RWPE2 (cell line): ENCODE measurements around the gene OPTC.

Experiments used
- ATAC-seq: fragments of 200-7000 bp; cut with Tn5 transposase; 3 replicates; pipeline ENCODE4 v1.9.1; 2021; ENCODE audit warnings: low read depth
- DNase-seq: peaks from one replicate; pipeline ENCODE4 v3.0.0-alpha.2; 2020; ENCODE audit warnings: low spot score
- H3K27ac ChIP-seq: fragments of 450-650 bp; 2 replicates; pipeline ENCODE4 v1.5.1; 2017; ENCODE audit warnings: mild to moderate bottlenecking; ENCODE audit not compliant: poor library complexity, severe bottlenecking
- H3K27me3 ChIP-seq: fragments of 250-450 bp; sonication (Bioruptor Pico); 2 replicates; pipeline ENCODE4 v1.5.1; 2021; ENCODE audit warnings: mild to moderate bottlenecking, moderate library complexity; ENCODE audit not compliant: insufficient read depth, poor library complexity, severe bottlenecking
- H3K36me3 ChIP-seq: fragments of 250-450 bp; sonication (Bioruptor Pico); 2 replicates; pipeline ENCODE4 v1.5.1; 2020; ENCODE audit warnings: low read depth, mild to moderate bottlenecking, moderate library complexity
- H3K4me1 ChIP-seq: fragments of 250-450 bp; sonication (Bioruptor Pico); 2 replicates; pipeline ENCODE4 v1.5.1; 2021; ENCODE audit warnings: mild to moderate bottlenecking, moderate library complexity; ENCODE audit not compliant: insufficient read depth, poor library complexity, severe bottlenecking
- H3K4me3 ChIP-seq: fragments of 250-450 bp; sonication (Bioruptor Pico); 2 replicates; pipeline ENCODE4 v1.5.1; 2021; ENCODE audit warnings: mild to moderate bottlenecking, moderate library complexity; ENCODE audit not compliant: severe bottlenecking
- H3K9me3 ChIP-seq: fragments of 250-450 bp; sonication (Bioruptor Pico); 2 replicates; pipeline ENCODE4 v1.5.1; 2021; ENCODE audit warnings: mild to moderate bottlenecking, moderate library complexity; ENCODE audit not compliant: severe bottlenecking
- CTCF ChIP-seq: fragments of 450-650 bp; IDR thresholded peaks from one replicate; pipeline ENCODE4 v1.5.1; 2017; ENCODE audit warnings: mild to moderate bottlenecking, moderate library complexity; ENCODE audit not compliant: poor library complexity, severe bottlenecking

OPTC gene

GRCh38 chr1:203467550-203467921 is 26.4 kb upstream of the OPTC start:
- H3K36me3 ChIP-seq = no peaks in the 10 kb centered on the region
- no peaks in the 10 kb centered on the region for H3K27me3 ChIP-seq
- ATAC-seq (no peak), DNase-seq (no peak)
- no peak for TF ChIP-seq CTCF
- no peaks in the 10 kb centered on the region for H3K9me3 ChIP-seq
- H3K4me1 ChIP-seq = peaks cover 2% of the 10 kb centered on the region
- no peak overlapping the region for H3K27ac ChIP-seq
- H3K4me3 ChIP-seq = no peak overlapping the region

- TF ChIP-seq CTCF = no peak
- H3K4me3 ChIP-seq = no peak overlapping the region
- H3K4me1 ChIP-seq = no peaks in the 10 kb centered on the region
- H3K36me3 ChIP-seq = no peaks in the 10 kb centered on the region
- H3K9me3 ChIP-seq = no peaks in the 10 kb centered on the region
- ATAC-seq (no peak), DNase-seq (no peak)
- H3K27me3 ChIP-seq = no peaks in the 10 kb centered on the region
- no peak overlapping the region for H3K27ac ChIP-seq
Measured at GRCh38 chr1:203468326-203468725, 25.6 kb upstream of the OPTC start.

GRCh38 chr1:203470240-203470639 is 23.7 kb upstream of the OPTC start:
- H3K4me1 ChIP-seq = no peaks in the 10 kb centered on the region
- TF ChIP-seq CTCF = no peak
- no peak overlapping the region for H3K4me3 ChIP-seq
- H3K36me3 ChIP-seq = no peaks in the 10 kb centered on the region
- no peaks in the 10 kb centered on the region for H3K9me3 ChIP-seq
- no peaks in the 10 kb centered on the region for H3K27me3 ChIP-seq
- ATAC-seq (no peak), DNase-seq (no peak)
- no peak overlapping the region for H3K27ac ChIP-seq

GRCh38 chr1:203471841-203472240 is 22.1 kb upstream of the OPTC start:
- Histone ChIP-seq H3K36me3 (no peaks in the 10 kb centered on the region), H3K9me3 (no peaks in the 10 kb centered on the region), H3K27ac (no peak overlapping the region), H3K4me1 (no peaks in the 10 kb centered on the region), H3K4me3 (no peak overlapping the region), H3K27me3 (no peaks in the 10 kb centered on the region)
- ATAC-seq (no peak), DNase-seq (no peak)
- no peak for TF ChIP-seq CTCF

GRCh38 chr1:203473281-203473680 is 20.7 kb upstream of the OPTC start:
- ATAC-seq = no peak
- Histone ChIP-seq H3K27me3 (no peaks in the 10 kb centered on the region), H3K36me3 (no peaks in the 10 kb centered on the region), H3K27ac (no peak overlapping the region), H3K9me3 (no peaks in the 10 kb centered on the region), H3K4me1 (no peaks in the 10 kb centered on the region), H3K4me3 (no peak overlapping the region)
- DNase-seq = no peak
- TF ChIP-seq CTCF = no peak
